Thyroid gland (tissue), 4 donors: Measurements from ENCODE around the gene SLC24A3. TPM values are rescaled to one million over a fixed set of nuclear protein-coding genes. Genes with fewer than 3 reads are reported as not detected.

Experiments used
- DNase-seq, 2 donors: peaks; one replicate each; pipeline ENCODE4 v3.0.0-alpha.2; 2019
- H3K27ac ChIP-seq, 3 donors: fragments of 200-600 bp; sonication (generic); 1 replicate in 2 of 3; 2 replicates in 1 of 3; pipeline ENCODE4 v1.5.1; 2016 to 2019; ENCODE audit warnings: mild to moderate bottlenecking in 1 of 3, moderate library complexity in 1 of 3
- H3K27me3 ChIP-seq: fragments of 200-600 bp; sonication (generic); one replicate; pipeline ENCODE4 v1.5.1; 2019
- H3K36me3 ChIP-seq, 2 donors: fragments of 200-600 bp; sonication (generic); one replicate each; pipeline ENCODE4 v1.5.1; 2016 to 2019
- H3K4me1 ChIP-seq, 2 donors: fragments of 200-600 bp; sonication (generic); one replicate each; pipeline ENCODE4 v1.5.1; 2017 to 2019
- H3K4me3 ChIP-seq, 3 donors: fragments of 200-600 bp; sonication (generic); replicated peaks in 1 of 3; 1 replicate in 2 of 3; 2 replicates in 1 of 3; pipeline ENCODE4 v1.5.1; 2016; ENCODE audit warnings: mild to moderate bottlenecking in 1 of 3
- H3K9me3 ChIP-seq: fragments of 200-600 bp; sonication (generic); one replicate; pipeline ENCODE4 v1.5.1; 2017
- CTCF ChIP-seq, 6 experiments: fragments of 200-600 bp in 3 of 6; fragments of 450-650 bp in 3 of 6; sonication (generic) in 3 of 6; IDR thresholded peaks; one replicate each; pipeline ENCODE4 v1.5.1; 2016 to 2019; ENCODE audit warnings: antibody characterized with exemption in 6 of 6, mild to moderate bottlenecking in 2 of 6, inconsistent platforms in 1 of 6, moderate library complexity in 1 of 6
- POLR2A ChIP-seq, 2 donors: fragments of 450-650 bp; IDR thresholded peaks; one replicate each; pipeline ENCODE4 v1.6.1; 2017; ENCODE audit warnings: antibody characterized with exemption in 2 of 2, mild to moderate bottlenecking in 2 of 2, moderate library complexity in 1 of 2
- WGBS, 2 donors: methylation state at CpG; one replicate each; pipeline ENCODE4 v1.1.5; 2017; 5-methylcytosine and 5-hydroxymethylcytosine counted together
- intact Hi-C: fragments of 100-400 bp; cut with DNase I; formaldehyde crosslinking; loops from one replicate; pipeline ENCODE4 v1.15.1; 2023
- total RNA-seq, 4 donors: library from RNA; depleted of rRNA; stranded (reverse); fragments of >200 nt; gene quantifications; one replicate each; pipeline ENCODE4 v1.2.3, GENCODE V29; 2016

SLC24A3 gene
- total RNA-seq, 4 donors from 2014 or later = 4.0 to 8.1 (median 6.3) TPM

DNA sequence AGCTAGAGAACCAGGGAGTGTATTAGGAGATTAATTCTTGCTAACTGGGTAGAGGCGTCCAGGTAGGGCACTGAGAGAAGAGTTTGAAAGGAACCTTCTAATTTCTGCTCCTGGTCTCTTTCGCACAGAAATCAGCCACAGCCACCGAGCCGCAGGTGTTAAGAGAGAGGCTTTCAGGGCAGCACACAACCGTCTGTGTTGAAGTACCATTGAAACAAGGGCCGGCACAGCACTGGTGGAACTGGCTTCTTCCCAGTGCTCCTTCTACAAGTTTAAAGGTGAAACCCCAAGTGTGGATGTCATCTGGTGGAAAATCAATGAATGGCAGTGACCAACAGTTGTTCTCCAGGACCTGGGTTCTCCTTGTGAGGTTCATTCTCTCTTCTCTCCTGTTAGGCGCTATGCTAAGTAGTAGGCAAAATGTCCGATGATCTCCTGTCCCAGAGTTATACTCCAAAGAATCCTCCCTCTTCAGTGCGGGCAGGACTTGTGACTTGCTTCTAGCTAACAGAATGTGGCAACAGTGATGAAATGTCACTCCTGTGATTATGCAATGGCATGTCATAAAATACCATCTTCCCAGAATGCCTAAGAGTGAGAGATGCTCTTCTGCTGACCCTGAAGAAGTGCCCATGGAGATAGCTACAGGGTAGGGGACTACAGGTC lies 530.7 kb downstream of the SLC24A3 start:
- Histone ChIP-seq H3K4me3 (no peak overlapping the region), H3K4me1 (no peaks in the 10 kb centered on the region), H3K27me3 (no peaks in the 10 kb centered on the region), H3K27ac (no peak overlapping the region), H3K36me3 (no peaks in the 10 kb centered on the region), H3K9me3 (no peaks in the 10 kb centered on the region)
- 50 to 62% methylated on average over 9 of the region's 9 CpGs for WGBS, 2 donors
- intact Hi-C loops = no loop called here
- DNase-seq = peak; percentile 51 to 60
- TF ChIP-seq CTCF (IDR thresholded peaks at IDR 0.05) = no peak
- TF ChIP-seq POLR2A (IDR thresholded peaks at IDR 0.05) = no peak

DNA sequence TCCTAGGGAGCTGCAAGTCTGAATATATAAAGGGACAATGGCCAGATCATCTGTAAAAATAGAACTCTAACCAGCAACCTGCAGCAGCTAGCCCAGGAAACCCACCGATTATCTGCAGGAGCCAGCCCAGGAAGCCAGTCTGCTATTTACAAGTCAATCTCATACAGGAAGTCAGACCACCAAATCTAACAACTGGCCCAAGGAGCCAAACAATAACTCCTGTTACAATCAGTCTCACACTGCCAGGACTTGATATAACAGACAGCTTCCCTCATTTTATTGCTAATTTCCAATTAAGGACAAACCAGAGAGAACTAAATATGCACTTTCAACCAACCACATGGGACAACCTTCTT lies 531.2 kb downstream of the SLC24A3 start:
- WGBS, 2 donors = 77 to 82% methylated on average over 1 of the region's 1 CpG
- Histone ChIP-seq H3K9me3 (no peaks in the 10 kb centered on the region), H3K4me1 (no peaks in the 10 kb centered on the region), H3K4me3 (no peak overlapping the region), H3K27me3 (no peaks in the 10 kb centered on the region), H3K27ac (no peak overlapping the region), H3K36me3 (no peaks in the 10 kb centered on the region)
- TF ChIP-seq POLR2A (IDR thresholded peaks at IDR 0.05) = no peak
- TF ChIP-seq CTCF (IDR thresholded peaks at IDR 0.05) = no peak
- no peak for DNase-seq
- intact Hi-C loops = no loop called here

GRCh38 chr20:19745106-19745505 lies 532.7 kb downstream of the SLC24A3 start:
- no peaks in the 10 kb centered on the region for H3K27me3 ChIP-seq
- no peaks in the 10 kb centered on the region for H3K36me3 ChIP-seq
- peaks cover 5% of the 10 kb centered on the region in 2 donors for H3K4me1 ChIP-seq
- H3K9me3 ChIP-seq = no peaks in the 10 kb centered on the region
- H3K27ac ChIP-seq = no peak overlapping the region
- TF ChIP-seq CTCF (IDR thresholded peaks at IDR 0.05) = no peak
- no peak for TF ChIP-seq POLR2A (IDR thresholded peaks at IDR 0.05)
- no peak overlapping the region for H3K4me3 ChIP-seq
- DNase-seq = no peak
- WGBS, 2 donors = 95 to 98% methylated on average over 3 of the region's 3 CpGs
- intact Hi-C loops = no loop called here

GRCh38 chr20:19745584-19745983 lies 533.1 kb downstream of the SLC24A3 start:
- Histone ChIP-seq H3K4me3 (no peak overlapping the region), H3K27ac (no peak overlapping the region), H3K27me3 (no peaks in the 10 kb centered on the region), H3K9me3 (no peaks in the 10 kb centered on the region), H3K36me3 (no peaks in the 10 kb centered on the region), H3K4me1 (peaks cover 9 to 10% of the 10 kb centered on the region in 2 donors)
- intact Hi-C loops = no loop called here
- 79 to 93% methylated on average over 1 of the region's 1 CpG for WGBS, 2 donors
- DNase-seq = no peak
- TF ChIP-seq CTCF (IDR thresholded peaks at IDR 0.05) (no peak), POLR2A (IDR thresholded peaks at IDR 0.05) (no peak)

GRCh38 chr20:19746396-19746795 lies 534.0 kb downstream of the SLC24A3 start:
- no peaks in the 10 kb centered on the region for H3K9me3 ChIP-seq
- intact Hi-C loops = no loop called here
- no peak overlapping the region for H3K4me3 ChIP-seq
- H3K4me1 ChIP-seq = peaks cover 15 to 18% of the 10 kb centered on the region in 2 donors
- DNase-seq = no peak
- H3K27ac ChIP-seq = no peak overlapping the region
- H3K27me3 ChIP-seq = no peaks in the 10 kb centered on the region
- WGBS, 2 donors = 97 to 100% methylated on average over 1 of the region's 1 CpG
- TF ChIP-seq CTCF (IDR thresholded peaks at IDR 0.05) = no peak
- TF ChIP-seq POLR2A (IDR thresholded peaks at IDR 0.05) = no peak
- H3K36me3 ChIP-seq = no peaks in the 10 kb centered on the region
